Measurements from ENCODE around the gene PSAP.

- no peak for TF ChIP-seq CTCF (IDR thresholded peaks at IDR 0.05; ENCODE audit: poor library complexity, severe bottlenecking)
- no peak for TF ChIP-seq EZH2 (IDR thresholded peaks at IDR 0.05; ENCODE audit: borderline replicate concordance, insufficient read depth, low read length, poor library complexity, severe bottlenecking)
- no peak for TF ChIP-seq RAD21 (conservative IDR thresholded peaks at IDR 0.05)
- TF ChIP-seq REST (IDR thresholded peaks at IDR 0.05; ENCODE audit: borderline replicate concordance), result no peak
Measured at GRCh38 chr10:71798308-71798624, 52.8 kb downstream of the PSAP start.

All from neural cell (in vitro differentiated cells).